GM19099 (cell line): ENCODE results near the gene OR10C1.

ENCODE experiments used
- POLR2A ChIP-seq: IDR thresholded peaks from 3 replicates; pipeline ENCODE4 v1.6.1; 2011; ENCODE audit warnings: low read depth; ENCODE audit not compliant: insufficient read length; ENCODE audit errors: extremely low read depth

OR10C1 gene

GRCh38 chr6:29439006-29439405 lies at the start of gene OR10C1:
Gene OR10C1, plus strand, starts transcription at chr6:29439306. Its CDS starts 710 bp downstream, at chr6:29440016.
- TF ChIP-seq POLR2A = no peak

GRCh38 chr6:29395331-29395730 lies 43.8 kb upstream of the OR10C1 start, which contains the start of gene OR12D2:
Gene OR12D2, plus strand, starts transcription at chr6:29395631. Its CDS starts 1,069 bp downstream, at chr6:29396700.
- no peak for TF ChIP-seq POLR2A

GRCh38 chr6:29399525-29399924 lies 39.6 kb upstream of the OR10C1 start:
- no peak for TF ChIP-seq POLR2A

GRCh38 chr6:29403801-29404200 lies 35.3 kb upstream of the OR10C1 start:
- TF ChIP-seq POLR2A = no peak

GRCh38 chr6:29414588-29414987 lies 24.5 kb upstream of the OR10C1 start, which contains the start of gene OR12D1:
Gene OR12D1, plus strand, starts transcription at chr6:29414928.
- no peak for TF ChIP-seq POLR2A

GRCh38 chr6:29419516-29419915 lies 19.6 kb upstream of the OR10C1 start:
- no peak for TF ChIP-seq POLR2A

GRCh38 chr6:29424168-29424567 lies 14.9 kb upstream of the OR10C1 start:
- no peak for TF ChIP-seq POLR2A

- no peak for TF ChIP-seq POLR2A
These were observed 14.5 kb upstream of the OR10C1 start for GRCh38 chr6:29424575-29424974.

- no peak for TF ChIP-seq POLR2A
These were observed 14.0 kb upstream of the OR10C1 start for GRCh38 chr6:29425075-29425474.

GRCh38 chr6:29426654-29427053 lies 12.5 kb upstream of the OR10C1 start:
- TF ChIP-seq POLR2A = no peak

GRCh38 chr6:29442719-29443118 lies 3.6 kb downstream of the OR10C1 start:
- no peak for TF ChIP-seq POLR2A

- TF ChIP-seq POLR2A = no peak
These were observed 8.6 kb downstream of the OR10C1 start for GRCh38 chr6:29447670-29448069.

GRCh38 chr6:29451471-29452193 lies 12.5 kb downstream of the OR10C1 start:
- TF ChIP-seq POLR2A = no peak

GRCh38 chr6:29456971-29457370 lies 17.9 kb downstream of the OR10C1 start, which contains the start of the genes OR11A1 and OR2H1:
Gene OR11A1, minus strand, starts transcription at chr6:29457071. Its CDS starts 29,430 bp downstream, at chr6:29427641.
Gene OR2H1, plus strand, starts transcription at chr6:29457155. Its CDS starts 4,615 bp downstream, at chr6:29461770.
- no peak for TF ChIP-seq POLR2A

GRCh38 chr6:29461021-29461814 lies 22.1 kb downstream of the OR10C1 start:
- no peak for TF ChIP-seq POLR2A

GRCh38 chr6:29462022-29462421 lies 22.9 kb downstream of the OR10C1 start:
- no peak for TF ChIP-seq POLR2A
